ENCODE results near the gene APMAP.

DNA sequence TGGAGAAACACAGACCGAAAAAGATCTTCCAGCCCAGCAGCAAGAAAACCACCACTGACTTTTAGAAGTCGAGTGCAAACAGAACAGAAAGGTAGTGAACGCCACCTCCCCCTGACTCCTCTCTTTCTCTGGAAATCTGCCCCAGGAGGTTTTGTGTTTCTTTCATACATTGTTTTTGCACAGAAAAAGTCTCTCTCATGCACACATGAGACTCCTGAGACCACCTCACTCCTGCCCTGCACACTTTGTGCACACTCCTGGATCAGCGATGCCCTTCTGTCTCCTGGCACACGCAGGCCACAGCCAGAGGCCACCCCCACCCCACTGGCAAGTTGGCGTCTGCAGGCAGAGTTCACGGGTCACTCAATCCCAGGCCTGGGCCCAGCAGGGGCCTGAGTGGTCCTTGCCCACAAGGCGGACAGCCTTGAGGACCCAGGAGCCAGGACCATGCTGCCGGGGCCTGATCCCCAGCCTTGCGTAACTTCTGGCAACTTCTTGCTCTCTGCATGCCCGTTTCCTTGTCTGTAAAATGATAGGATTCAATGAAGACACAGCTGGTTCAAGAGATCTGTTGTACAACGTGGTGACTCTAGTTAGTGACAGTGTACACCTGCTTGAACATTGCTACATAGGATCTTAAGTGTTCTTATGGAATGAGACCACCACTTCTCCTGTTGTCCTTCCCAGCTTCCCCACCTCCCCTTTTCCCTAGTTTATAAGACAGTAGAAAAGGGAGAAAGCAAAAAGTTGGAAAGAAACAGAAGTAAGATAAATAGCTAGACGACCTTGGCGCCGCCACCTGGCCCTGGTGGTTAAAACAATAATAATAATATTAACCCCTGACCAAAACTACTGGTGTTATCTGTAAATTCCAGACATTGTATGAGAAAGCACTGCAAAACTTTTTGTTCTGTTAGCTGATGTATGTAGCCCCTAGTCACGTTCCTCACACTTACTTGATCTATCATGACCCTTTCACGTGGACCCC lies 73.7 kb downstream of the APMAP start:
- no peak for TF ChIP-seq POLR2A (IDR thresholded peaks at IDR 0.05)
- TF ChIP-seq, protein P1, sequence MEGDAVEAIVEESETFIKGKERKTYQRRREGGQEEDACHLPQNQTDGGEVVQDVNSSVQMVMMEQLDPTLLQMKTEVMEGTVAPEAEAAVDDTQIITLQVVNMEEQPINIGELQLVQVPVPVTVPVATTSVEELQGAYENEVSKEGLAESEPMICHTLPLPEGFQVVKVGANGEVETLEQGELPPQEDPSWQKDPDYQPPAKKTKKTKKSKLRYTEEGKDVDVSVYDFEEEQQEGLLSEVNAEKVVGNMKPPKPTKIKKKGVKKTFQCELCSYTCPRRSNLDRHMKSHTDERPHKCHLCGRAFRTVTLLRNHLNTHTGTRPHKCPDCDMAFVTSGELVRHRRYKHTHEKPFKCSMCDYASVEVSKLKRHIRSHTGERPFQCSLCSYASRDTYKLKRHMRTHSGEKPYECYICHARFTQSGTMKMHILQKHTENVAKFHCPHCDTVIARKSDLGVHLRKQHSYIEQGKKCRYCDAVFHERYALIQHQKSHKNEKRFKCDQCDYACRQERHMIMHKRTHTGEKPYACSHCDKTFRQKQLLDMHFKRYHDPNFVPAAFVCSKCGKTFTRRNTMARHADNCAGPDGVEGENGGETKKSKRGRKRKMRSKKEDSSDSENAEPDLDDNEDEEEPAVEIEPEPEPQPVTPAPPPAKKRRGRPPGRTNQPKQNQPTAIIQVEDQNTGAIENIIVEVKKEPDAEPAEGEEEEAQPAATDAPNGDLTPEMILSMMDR (IDR thresholded peaks at IDR 0.05 in 4 of 5, conservative IDR thresholded peaks at IDR 0.05 in 1 of 5), result peak in 1 of 5 experiments; percentile 3

Data from gastrocnemius medialis (tissue), 4 donors.